HL-60 (cell line): ENCODE results near the gene MCU.

Experiments
- DNase-seq, 2 experiments: peaks; one replicate each; pipeline ENCODE4 v3.0.0-alpha.2; 2010 to 2020; ENCODE audit warnings: low read depth in 1 of 2, low spot score in 1 of 2
- H3K27ac ChIP-seq: fragments of 250-450 bp; sonication (Bioruptor Pico); replicated peaks from 2 replicates; pipeline ENCODE4 v1.5.1; 2020; ENCODE audit warnings: mild to moderate bottlenecking, moderate library complexity
- H3K27me3 ChIP-seq: fragments of 250-450 bp; sonication (Bioruptor Pico); 2 replicates; pipeline ENCODE4 v1.5.1; 2021; ENCODE audit warnings: mild to moderate bottlenecking, moderate library complexity; ENCODE audit not compliant: insufficient read depth, poor library complexity, severe bottlenecking
- H3K4me3 ChIP-seq: replicated peaks from 2 replicates; pipeline ENCODE4 v1.5.1; 2011; ENCODE audit warnings: mild to moderate bottlenecking, control low read depth, low read length; ENCODE audit not compliant: insufficient read depth
- GABPA ChIP-seq: IDR thresholded peaks from 2 replicates; pipeline ENCODE4 v1.6.1; 2012; ENCODE audit warnings: low read depth
- POLR2AphosphoS5 ChIP-seq: IDR thresholded peaks from 2 replicates; pipeline ENCODE4 v1.6.1; 2012; ENCODE audit warnings: low read depth
- SPI1 ChIP-seq: IDR thresholded peaks from 2 replicates; pipeline ENCODE4 v1.6.1; 2012; ENCODE audit warnings: low read depth, mild to moderate bottlenecking, borderline replicate concordance
- TF ChIP-seq, protein P1 (sequence below): IDR thresholded peaks from one replicate; pipeline ENCODE4 v1.5.1; 2011; ENCODE audit warnings: low read length, control low read depth, inconsistent platforms; ENCODE audit not compliant: insufficient read depth
- TF ChIP-seq, protein P2 (sequence below): IDR thresholded peaks from 2 replicates; pipeline ENCODE4 v1.6.1; 2012; ENCODE audit warnings: low read depth; ENCODE audit not compliant: insufficient replicate concordance

Gene MCU

DNA sequence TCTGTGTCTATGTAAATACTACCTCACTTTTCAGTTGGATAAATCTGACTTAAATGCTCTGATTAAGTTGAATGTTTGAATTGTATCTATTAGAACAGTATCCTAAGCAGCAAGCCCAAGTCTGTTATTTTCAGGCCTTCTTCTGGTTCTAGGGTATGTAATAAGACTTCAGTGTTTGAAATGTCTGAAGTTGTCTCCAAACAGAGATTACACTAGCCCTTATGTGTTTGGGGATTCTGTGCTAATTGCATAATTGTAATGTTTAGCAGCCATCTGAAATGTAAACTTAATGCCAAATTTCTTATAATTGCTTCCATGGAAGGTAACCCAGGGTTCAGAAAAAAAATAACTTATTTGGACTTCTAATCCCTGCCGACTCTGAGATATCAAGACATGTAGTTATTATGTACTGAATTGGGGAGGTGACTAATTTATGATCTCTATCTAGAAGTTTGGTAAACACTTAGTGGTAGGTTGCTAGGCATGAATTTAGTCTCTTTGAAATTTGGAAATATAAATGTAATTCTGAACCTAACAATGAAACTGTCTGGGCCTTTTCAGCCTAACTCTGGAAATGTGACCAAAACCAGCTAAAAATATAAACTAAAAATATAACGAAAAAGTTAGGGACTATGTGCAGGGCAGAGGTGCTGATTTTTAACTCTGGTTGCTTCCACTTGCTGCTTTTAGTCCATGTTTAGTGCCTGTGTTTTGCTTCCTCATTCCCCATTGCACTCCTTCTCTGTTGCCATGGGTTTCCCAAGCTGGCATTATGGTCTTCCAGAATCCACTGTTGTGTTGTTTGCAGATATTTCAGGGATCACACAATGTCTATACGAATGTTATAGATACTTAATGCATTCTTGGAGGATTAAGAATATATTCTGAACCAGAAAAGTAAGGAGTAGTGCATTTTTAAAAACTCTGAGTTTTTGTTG, 54.8 kb downstream of the MCU start:
- DNase-seq, result no peak
- Histone ChIP-seq H3K27me3 (no peaks in the 10 kb centered on the region), H3K27ac (no peak overlapping the region), H3K4me3 (no peak overlapping the region)
- TF ChIP-seq GABPA (no peak), SPI1 (no peak), POLR2AphosphoS5 (no peak)
- TF ChIP-seq, protein P1, sequence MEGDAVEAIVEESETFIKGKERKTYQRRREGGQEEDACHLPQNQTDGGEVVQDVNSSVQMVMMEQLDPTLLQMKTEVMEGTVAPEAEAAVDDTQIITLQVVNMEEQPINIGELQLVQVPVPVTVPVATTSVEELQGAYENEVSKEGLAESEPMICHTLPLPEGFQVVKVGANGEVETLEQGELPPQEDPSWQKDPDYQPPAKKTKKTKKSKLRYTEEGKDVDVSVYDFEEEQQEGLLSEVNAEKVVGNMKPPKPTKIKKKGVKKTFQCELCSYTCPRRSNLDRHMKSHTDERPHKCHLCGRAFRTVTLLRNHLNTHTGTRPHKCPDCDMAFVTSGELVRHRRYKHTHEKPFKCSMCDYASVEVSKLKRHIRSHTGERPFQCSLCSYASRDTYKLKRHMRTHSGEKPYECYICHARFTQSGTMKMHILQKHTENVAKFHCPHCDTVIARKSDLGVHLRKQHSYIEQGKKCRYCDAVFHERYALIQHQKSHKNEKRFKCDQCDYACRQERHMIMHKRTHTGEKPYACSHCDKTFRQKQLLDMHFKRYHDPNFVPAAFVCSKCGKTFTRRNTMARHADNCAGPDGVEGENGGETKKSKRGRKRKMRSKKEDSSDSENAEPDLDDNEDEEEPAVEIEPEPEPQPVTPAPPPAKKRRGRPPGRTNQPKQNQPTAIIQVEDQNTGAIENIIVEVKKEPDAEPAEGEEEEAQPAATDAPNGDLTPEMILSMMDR, result no peak
- TF ChIP-seq, protein P2, sequence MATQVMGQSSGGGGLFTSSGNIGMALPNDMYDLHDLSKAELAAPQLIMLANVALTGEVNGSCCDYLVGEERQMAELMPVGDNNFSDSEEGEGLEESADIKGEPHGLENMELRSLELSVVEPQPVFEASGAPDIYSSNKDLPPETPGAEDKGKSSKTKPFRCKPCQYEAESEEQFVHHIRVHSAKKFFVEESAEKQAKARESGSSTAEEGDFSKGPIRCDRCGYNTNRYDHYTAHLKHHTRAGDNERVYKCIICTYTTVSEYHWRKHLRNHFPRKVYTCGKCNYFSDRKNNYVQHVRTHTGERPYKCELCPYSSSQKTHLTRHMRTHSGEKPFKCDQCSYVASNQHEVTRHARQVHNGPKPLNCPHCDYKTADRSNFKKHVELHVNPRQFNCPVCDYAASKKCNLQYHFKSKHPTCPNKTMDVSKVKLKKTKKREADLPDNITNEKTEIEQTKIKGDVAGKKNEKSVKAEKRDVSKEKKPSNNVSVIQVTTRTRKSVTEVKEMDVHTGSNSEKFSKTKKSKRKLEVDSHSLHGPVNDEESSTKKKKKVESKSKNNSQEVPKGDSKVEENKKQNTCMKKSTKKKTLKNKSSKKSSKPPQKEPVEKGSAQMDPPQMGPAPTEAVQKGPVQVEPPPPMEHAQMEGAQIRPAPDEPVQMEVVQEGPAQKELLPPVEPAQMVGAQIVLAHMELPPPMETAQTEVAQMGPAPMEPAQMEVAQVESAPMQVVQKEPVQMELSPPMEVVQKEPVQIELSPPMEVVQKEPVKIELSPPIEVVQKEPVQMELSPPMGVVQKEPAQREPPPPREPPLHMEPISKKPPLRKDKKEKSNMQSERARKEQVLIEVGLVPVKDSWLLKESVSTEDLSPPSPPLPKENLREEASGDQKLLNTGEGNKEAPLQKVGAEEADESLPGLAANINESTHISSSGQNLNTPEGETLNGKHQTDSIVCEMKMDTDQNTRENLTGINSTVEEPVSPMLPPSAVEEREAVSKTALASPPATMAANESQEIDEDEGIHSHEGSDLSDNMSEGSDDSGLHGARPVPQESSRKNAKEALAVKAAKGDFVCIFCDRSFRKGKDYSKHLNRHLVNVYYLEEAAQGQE, result no peak

DNA sequence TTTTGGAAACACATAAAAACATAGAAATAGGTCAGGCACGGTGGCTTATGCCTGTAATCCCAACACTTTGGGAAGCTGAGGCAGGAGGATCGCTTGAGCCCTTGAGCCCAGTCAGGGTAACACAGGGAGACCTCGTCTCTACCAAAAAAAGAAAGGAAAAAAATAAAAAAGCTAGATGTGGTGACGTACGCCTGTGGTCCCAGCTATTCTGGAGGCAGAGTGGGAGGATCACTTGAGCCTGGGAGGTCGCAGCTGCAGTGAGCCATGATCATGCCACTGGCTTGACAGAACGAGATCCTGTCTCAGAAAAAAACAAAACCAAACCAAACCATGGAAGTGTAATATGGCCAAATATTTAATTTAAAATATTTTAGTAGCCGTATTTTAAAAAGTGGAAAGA, 55.6 kb downstream of the MCU start:
- TF ChIP-seq GABPA (no peak), POLR2AphosphoS5 (no peak), SPI1 (no peak)
- TF ChIP-seq, protein P2, result no peak
- TF ChIP-seq, protein P1, result no peak
- H3K27ac ChIP-seq, result no peak overlapping the region
- no peaks in the 10 kb centered on the region for H3K27me3 ChIP-seq
- DNase-seq, result no peak
- H3K4me3 ChIP-seq, result no peak overlapping the region

DNA sequence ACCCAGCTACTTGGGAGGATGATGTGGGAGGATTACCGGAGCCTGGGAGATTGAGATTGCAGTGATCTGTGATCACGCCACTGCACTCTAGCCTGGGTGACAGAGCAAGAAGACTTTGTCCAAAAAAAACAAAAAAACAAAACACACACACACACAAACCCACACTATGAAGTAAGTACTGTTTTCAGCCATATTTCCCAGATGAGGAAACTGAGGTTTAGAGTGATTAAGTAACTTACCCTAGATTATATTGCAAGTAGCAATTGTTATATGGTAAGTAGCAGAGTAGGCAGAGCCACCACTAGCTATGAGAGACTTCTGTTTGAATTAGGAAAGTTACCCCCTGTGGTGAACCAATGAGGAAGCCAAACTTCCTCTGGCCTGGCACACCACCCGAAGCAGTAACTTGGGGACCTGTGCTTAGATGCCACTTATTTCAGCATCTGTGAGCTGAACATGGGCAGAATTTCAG, 61.9 kb downstream of the MCU start:
- Histone ChIP-seq H3K27me3 (no peaks in the 10 kb centered on the region), H3K27ac (peak overlapping the region; percentile 54), H3K4me3 (no peak overlapping the region)
- TF ChIP-seq GABPA, result peak; percentile 40; the same call in 1 of the 2 replicates
- TF ChIP-seq SPI1, result peak; percentile 85
- TF ChIP-seq, protein P1, result no peak
- peak; percentile 67 to 95 for DNase-seq
